ENCODE data around the gene SETD1B. TPM values are rescaled to one million over a fixed set of nuclear protein-coding genes. Genes with fewer than 3 reads are reported as not detected.

The SETD1B gene
- total and polyA plus RNA-seq, 2 of the 4 experiments (the other 2 are of a cell fraction): 0.90 to 5.1 TPM

- H4K8ac ChIP-seq (ENCODE audit: low read depth in 2 of 2, low read length in 2 of 2): peak within 1 kb of the TSS in 1 of 2 experiments; percentile 54; a peak in 2 of 4 replicates
- dilution Hi-C loops (cut with HindIII; ENCODE audit: low sequenced_read_pairs, unreplicated experiment): no loop called here
- no TSS peak for BruUV-seq (replicated peaks)
- peak within 1 kb of the TSS; percentile 17 for H2BK5ac ChIP-seq (ENCODE audit: low read depth, low read length, poor library complexity, severe bottlenecking)
- peak within 1 kb of the TSS; percentile 80; the same call in 1 of the 2 replicates for H3K14ac ChIP-seq (replicated peaks; ENCODE audit: low read depth, low read length)
- no peak for TF ChIP-seq MAFK (IDR thresholded peaks at IDR 0.05; ENCODE audit: low read depth, low read length)
- TF ChIP-seq CEBPB (IDR thresholded peaks at IDR 0.05; ENCODE audit: low read depth, low read length): 0 out of 2 replicates have a peak, but pooled peaks have one; percentile 24
- TF ChIP-seq NFE2L2 (IDR thresholded peaks at IDR 0.05; ENCODE audit: low read depth, low read length): no peak
- peak; percentile 44 for TF ChIP-seq FOS (IDR thresholded peaks at IDR 0.05; ENCODE audit: low read depth, low read length)
- ATAC-seq (ENCODE audit: low read depth) (peak; percentile 84), DNase-seq (peak; percentile 76)
- peaks cover 14% of the 10 kb centered on the region for H3K9me1 ChIP-seq (ENCODE audit: insufficient read depth, low read length)
- H3K36me3 ChIP-seq (ENCODE audit: control insufficient read depth, insufficient read depth, low read length): no peaks in the 10 kb centered on the region
- WGBS, 2 experiments (ENCODE audit: extremely low coverage in 2 of 2, insufficient read length in 1 of 2): 43% methylated on average over 3 of the region's 16 CpGs; no CpG with 5 or more reads in 1 of the 2 experiments
- peak within 1 kb of the TSS; percentile 60 for H2BK120ac ChIP-seq (ENCODE audit: low read depth, low read length)
- peak within 1 kb of the TSS; percentile 61; the same call in 1 of the 2 replicates for H3K23ac ChIP-seq (ENCODE audit: low read depth, low read length)
- CTCF ChIA-PET: interaction anchor here (1.4 kb wide), 1 partner anchor 14 kb away, joined by 4 read pairs; no protein-coding TSS in a partner anchor
- peak within 1 kb of the TSS; percentile 22; the same call in 1 of the 2 replicates for H3K27ac ChIP-seq (ENCODE audit: insufficient read depth, low read length)
- H2BK20ac ChIP-seq (ENCODE audit: low read depth, low read length): peak within 1 kb of the TSS; percentile 59; the same call in 1 of the 2 replicates
- H3K4me3 ChIP-seq (ENCODE audit: insufficient read depth, low read depth, low read length): no peak within 1 kb of the TSS
- no peaks in the 10 kb centered on the region for H4K20me1 ChIP-seq (ENCODE audit: insufficient read depth, low read length)
- H4K91ac ChIP-seq (ENCODE audit: insufficient read depth, low read depth, low read length): peak within 1 kb of the TSS; percentile 27; the same call in 1 of the 2 replicates
- intact Hi-C loops (cut with micrococcal nuclease): no loop called here
- peak within 1 kb of the TSS; percentile 65 for H2AFZ ChIP-seq (replicated peaks; ENCODE audit: low read length, poor library complexity)
- peak within 1 kb of the TSS; percentile 53; the same call in 1 of the 2 replicates for H3K4me2 ChIP-seq (ENCODE audit: low read depth, low read length)
- H2BK15ac ChIP-seq (ENCODE audit: low read depth, low read length): no peak within 1 kb of the TSS; the same call in 2 of the 3 replicates
- in situ Hi-C loops (cut with MboI; ENCODE audit: low sequenced_read_pairs): no loop called here
- peak within 1 kb of the TSS; percentile 83 for H2AK9ac ChIP-seq (replicated peaks; ENCODE audit: low read depth, low read length, poor library complexity)
- H3K4ac ChIP-seq (ENCODE audit: low read depth, low read length): peak within 1 kb of the TSS; percentile 77
- H3K56ac ChIP-seq (ENCODE audit: extremely low read depth, insufficient read depth, low read length): no peak within 1 kb of the TSS
- POLR2A ChIA-PET (ENCODE audit: unreplicated experiment): no interaction called here
- peaks cover 19% of the 10 kb centered on the region for H3K4me1 ChIP-seq (ENCODE audit: control insufficient read depth, insufficient read depth, low read length)
- H3K9ac ChIP-seq (ENCODE audit: low read depth, low read length): no peak within 1 kb of the TSS
- no peaks in the 10 kb centered on the region for H3K9me3 ChIP-seq (ENCODE audit: control insufficient read depth, insufficient read depth, low read length)
- peak within 1 kb of the TSS; percentile 11; the same call in 1 of the 2 replicates for H3K18ac ChIP-seq (ENCODE audit: low read depth, low read length)
- H3K27me3 ChIP-seq (ENCODE audit: control insufficient read depth, insufficient read depth, low read length): no peaks in the 10 kb centered on the region; the same call in 1 of the 2 replicates
- H2AK5ac ChIP-seq (ENCODE audit: low read depth, low read length): peak within 1 kb of the TSS; percentile 47; the same call in 1 of the 2 replicates
- peaks cover 0 to 4% of the 10 kb centered on the region in 2 experiments; a peak in 1 of 4 replicates for H3K79me1 ChIP-seq (ENCODE audit: low read depth in 1 of 2, low read length in 2 of 2)
- H4K5ac ChIP-seq (ENCODE audit: low read depth, low read length): no peak within 1 kb of the TSS
Observed at GRCh38 chr12:121858662-121859572, 55.1 kb downstream of the SETD1B start, which contains the start of gene HPD. Gene HPD, minus strand, starts transcription at chr12:121858859. Its CDS starts 36 bp downstream, at chr12:121858823.

Data from IMR-90 (cell line).